GM23248 (cell line): ENCODE measurements around the gene NRP2. TPM values are rescaled to one million over a fixed set of nuclear protein-coding genes. Genes with fewer than 3 reads are reported as not detected.
A peak's percentile ranks its signal among the peaks of the same experiment; 100 is the strongest.

Experiments used
- DNase-seq: peaks from one replicate; pipeline ENCODE4 v3.0.0-alpha.2; 2015
- H2AFZ ChIP-seq: fragments of 200-600 bp; sonication (generic); 2 replicates; pipeline ENCODE4 v1.6.1; 2016; ENCODE audit warnings: antibody characterized with exemption
- H3F3A ChIP-seq: fragments of 200-600 bp; sonication (generic); 2 replicates; pipeline ENCODE4 v1.6.1; 2016; ENCODE audit warnings: mild to moderate bottlenecking, antibody characterized with exemption, mixed run types; ENCODE audit not compliant: insufficient read depth
- H3K27ac ChIP-seq: fragments of 200-600 bp; sonication (generic); 2 replicates; pipeline ENCODE4 v1.5.1; 2016; ENCODE audit warnings: mild to moderate bottlenecking
- H3K27me3 ChIP-seq: fragments of 200-600 bp; sonication (generic); replicated peaks from 2 replicates; pipeline ENCODE4 v1.6.1; 2016; ENCODE audit warnings: mild to moderate bottlenecking; ENCODE audit not compliant: insufficient read depth
- H3K36me3 ChIP-seq: fragments of 200-600 bp; sonication (generic); 2 replicates; pipeline ENCODE4 v1.6.1; 2016; ENCODE audit warnings: low read depth, mild to moderate bottlenecking
- H3K4me1 ChIP-seq: fragments of 200-600 bp; sonication (generic); 2 replicates; pipeline ENCODE4 v1.6.1; 2016; ENCODE audit warnings: mild to moderate bottlenecking; ENCODE audit not compliant: insufficient read depth
- H3K4me2 ChIP-seq: fragments of 200-600 bp; sonication (generic); one replicate; pipeline ENCODE4 v1.6.1; 2016; ENCODE audit warnings: mild to moderate bottlenecking; ENCODE audit not compliant: unreplicated experiment
- H3K4me3 ChIP-seq: fragments of 200-600 bp; sonication (generic); 2 replicates; pipeline ENCODE4 v1.5.1; 2016; ENCODE audit warnings: mild to moderate bottlenecking
- H3K79me2 ChIP-seq: fragments of 200-600 bp; sonication (generic); 2 replicates; pipeline ENCODE4 v1.6.1; 2016; ENCODE audit warnings: mild to moderate bottlenecking; ENCODE audit not compliant: insufficient read depth
- H3K9ac ChIP-seq: fragments of 200-600 bp; sonication (generic); 2 replicates; pipeline ENCODE4 v1.6.1; 2016; ENCODE audit warnings: mild to moderate bottlenecking
- H3K9me2 ChIP-seq: fragments of 200-600 bp; sonication (generic); 2 replicates; pipeline ENCODE4 v1.6.1; 2016; ENCODE audit warnings: mixed run types, mild to moderate bottlenecking, moderate library complexity; ENCODE audit not compliant: insufficient read depth
- H3K9me3 ChIP-seq: fragments of 200-600 bp; sonication (generic); one replicate; pipeline ENCODE4 v1.6.1; 2017; ENCODE audit warnings: low read depth
- H4K20me1 ChIP-seq: fragments of 200-600 bp; sonication (generic); 2 replicates; pipeline ENCODE4 v1.6.0; 2016; ENCODE audit not compliant: insufficient read depth
- EZH2 ChIP-seq: fragments of 200-600 bp; sonication (generic); IDR thresholded peaks from 2 replicates; pipeline ENCODE4 v1.6.1; 2018; ENCODE audit warnings: antibody characterized with exemption, mild to moderate bottlenecking; ENCODE audit not compliant: insufficient read depth, poor library complexity, severe bottlenecking
- EZH2phosphoT487 ChIP-seq: fragments of 200-600 bp; sonication (generic); IDR thresholded peaks from 2 replicates; pipeline ENCODE4 v1.6.1; 2018; ENCODE audit warnings: antibody characterized with exemption, moderate library complexity, mild to moderate bottlenecking, low read depth; ENCODE audit not compliant: insufficient read depth
- WGBS, 2 experiments: methylation state at CpG; one replicate each; pipeline ENCODE4 v1.1.6; 2015 to 2017; ENCODE audit warnings: low lambda C conversion rate in 2 of 2, low coverage in 1 of 2; ENCODE audit errors: missing lambda C conversion rate in 2 of 2; 5-methylcytosine and 5-hydroxymethylcytosine counted together
- in situ Hi-C: fragments of 300-500 bp; cut with MboI; formaldehyde crosslinking; loops from 2 replicates; pipeline ENCODE4 v1.15.0; 2020
- polyA plus RNA-seq: library from polyadenylated mRNA; unstranded; fragments of >200 nt; fragmentation: Nextera tagmentation; extraction: Ambion mirVana; gene quantifications from 2 replicates; pipeline ENCODE4 v1.2.1, GENCODE V29; 2016
- total RNA-seq: library from RNA; depleted of rRNA; stranded (reverse); fragments of >200 nt; shearing (Covaris generic); gene quantifications from 2 replicates; pipeline ENCODE4 v1.2.3, GENCODE V29; 2014

The NRP2 gene
- total and polyA plus RNA-seq, 2 experiments from 2014 or later = 6.9 to 9.0 TPM

GRCh38 chr2:205660521-205661124 lies 21.7 kb upstream of the NRP2 start:
- peak; percentile 98 for DNase-seq
- TF ChIP-seq EZH2 (no peak), EZH2phosphoT487 (no peak)
- Histone ChIP-seq H4K20me1 (no peaks in the 10 kb centered on the region), H3K9me2 (no peaks in the 10 kb centered on the region), H3F3A (peaks cover 45% of the 10 kb centered on the region), H3K36me3 (no peaks in the 10 kb centered on the region), H3K79me2 (no peaks in the 10 kb centered on the region), H3K4me3 (peak overlapping the region; percentile 38), H3K27me3 (no peaks in the 10 kb centered on the region), H3K27ac (peak overlapping the region; percentile 71), H3K4me1 (peaks cover 42% of the 10 kb centered on the region), H3K9ac (peak overlapping the region; percentile 45; the same call in 1 of the 2 replicates), H2AFZ (no peak overlapping the region), H3K9me3 (no peaks in the 10 kb centered on the region), H3K4me2 (peak overlapping the region; percentile 77)
- in situ Hi-C loops = no loop called here
- WGBS, 2 experiments = 3 to 6% methylated on average over 8 of the region's 8 CpGs

- peak overlapping the region; percentile 71 for H3K27ac ChIP-seq
- no peak overlapping the region for H3K4me3 ChIP-seq
- no peaks in the 10 kb centered on the region for H3K9me3 ChIP-seq
- WGBS, 2 experiments = 95 to 99% methylated on average over 5 of the region's 5 CpGs
- DNase-seq = no peak
- TF ChIP-seq EZH2 (no peak), EZH2phosphoT487 (no peak)
- H4K20me1 ChIP-seq = no peaks in the 10 kb centered on the region
- H2AFZ ChIP-seq = no peak overlapping the region
- H3K4me1 ChIP-seq = peaks cover 36% of the 10 kb centered on the region
- H3K9ac ChIP-seq = 0 out of 2 replicates have a peak overlapping the region, but pooled peaks have one; percentile 45
- in situ Hi-C loops = no loop called here
- H3K36me3 ChIP-seq = no peaks in the 10 kb centered on the region
- H3K27me3 ChIP-seq = no peaks in the 10 kb centered on the region
- peaks cover 42% of the 10 kb centered on the region for H3F3A ChIP-seq
- H3K79me2 ChIP-seq = no peaks in the 10 kb centered on the region
- H3K9me2 ChIP-seq = no peaks in the 10 kb centered on the region
- H3K4me2 ChIP-seq = peak overlapping the region; percentile 77
These were observed 21.0 kb upstream of the NRP2 start for GRCh38 chr2:205661281-205661680.

- Histone ChIP-seq H3K27me3 (no peaks in the 10 kb centered on the region), H3K27ac (no peak overlapping the region), H3K9me2 (no peaks in the 10 kb centered on the region), H3F3A (peaks cover 34% of the 10 kb centered on the region), H2AFZ (no peak overlapping the region), H3K4me2 (no peak overlapping the region), H3K9me3 (no peaks in the 10 kb centered on the region), H4K20me1 (no peaks in the 10 kb centered on the region), H3K9ac (no peak overlapping the region), H3K79me2 (no peaks in the 10 kb centered on the region), H3K4me3 (no peak overlapping the region), H3K36me3 (no peaks in the 10 kb centered on the region), H3K4me1 (peaks cover 25% of the 10 kb centered on the region)
- no peak for DNase-seq
- in situ Hi-C loops = no loop called here
- 97 to 98% methylated on average over 3 of the region's 3 CpGs for WGBS, 2 experiments
- TF ChIP-seq EZH2 (no peak), EZH2phosphoT487 (no peak)
These were observed 19.9 kb upstream of the NRP2 start for GRCh38 chr2:205662206-205662965.

- Histone ChIP-seq H3K36me3 (no peaks in the 10 kb centered on the region), H3K4me1 (peaks cover 5% of the 10 kb centered on the region), H3K4me3 (no peak overlapping the region), H2AFZ (no peak overlapping the region), H3K27ac (no peak overlapping the region), H3K27me3 (no peaks in the 10 kb centered on the region), H3K79me2 (no peaks in the 10 kb centered on the region), H3K9ac (no peak overlapping the region), H3K9me3 (no peaks in the 10 kb centered on the region), H3K4me2 (no peak overlapping the region), H4K20me1 (no peaks in the 10 kb centered on the region), H3F3A (peaks cover 11% of the 10 kb centered on the region; the same call in 1 of the 2 replicates), H3K9me2 (no peaks in the 10 kb centered on the region)
- no peak for DNase-seq
- in situ Hi-C loops = no loop called here
- whole genome bisulfite sequencing, 2 experiments = 85 to 91% methylated on average over 2 of the region's 2 CpGs
- TF ChIP-seq EZH2phosphoT487 = no peak
- no peak for TF ChIP-seq EZH2
These were observed 16.5 kb upstream of the NRP2 start for GRCh38 chr2:205665791-205666190.
